K562 (cell line): Measurements from ENCODE around the gene EMC9. TPM values are rescaled to one million over a fixed set of nuclear protein-coding genes. Genes with fewer than 3 reads are reported as not detected.

Source experiments
- ATF1 ChIP-seq, 2 experiments: fragments of 450-650 bp in 1 of 2; IDR thresholded peaks; 2 replicates each; pipeline ENCODE4 v1.6.1; 2016; ENCODE audit warnings: missing compliant biosample characterization in 1 of 2, missing genetic modification characterization in 1 of 2
- ATF7 ChIP-seq: fragments of 450-650 bp; IDR thresholded peaks from 2 replicates; pipeline ENCODE4 v1.7.1; 2014; ENCODE audit warnings: mild to moderate bottlenecking, moderate library complexity
- CEBPG ChIP-seq, 3 experiments: fragments of 200-800 bp in 1 of 3; sonication (Bioruptor generic) in 1 of 3; sonication (generic) in 1 of 3; formaldehyde crosslinking in 1 of 3; IDR thresholded peaks in 2 of 3; conservative IDR thresholded peaks in 1 of 3; 2 replicates each; pipeline versions ENCODE4 v1.6.1 to v1.8.0; 2016 to 2022; ENCODE audit warnings: missing compliant biosample characterization in 2 of 3, missing genetic modification characterization in 2 of 3, mild to moderate bottlenecking in 1 of 3, missing genetic modification reagents in 1 of 3
- MAZ ChIP-seq, 2 experiments: fragments of 450-650 bp in 1 of 2; sonication (generic) in 1 of 2; formaldehyde crosslinking; IDR thresholded peaks in 1 of 2; conservative IDR thresholded peaks in 1 of 2; 2 replicates each; pipeline versions ENCODE4 v1.4.0 to v1.5.0; 2020; ENCODE audit warnings: mild to moderate bottlenecking in 1 of 2, missing genetic modification reagents in 1 of 2
- MED1 ChIP-seq: sonication (generic); formaldehyde crosslinking; IDR thresholded peaks from 2 replicates; pipeline ENCODE4 v1.8.1; 2023; ENCODE audit warnings: missing genetic modification reagents, borderline replicate concordance
- MXI1 ChIP-seq: IDR thresholded peaks from 2 replicates; pipeline ENCODE4 v1.6.1; 2011; ENCODE audit warnings: low read depth, mild to moderate bottlenecking, improper control_type of control experiment, low read length
- NEUROD1 ChIP-seq: fragments of 150-350 bp; IDR thresholded peaks from 2 replicates; pipeline ENCODE4 v1.6.1; 2014; ENCODE audit warnings: borderline replicate concordance, low read length, low read depth; ENCODE audit not compliant: partially characterized antibody
- NR2F6 ChIP-seq: fragments of 450-650 bp; formaldehyde crosslinking; IDR thresholded peaks from 2 replicates; pipeline ENCODE4 v1.4.0; 2020; ENCODE audit warnings: mild to moderate bottlenecking
- OTX1 ChIP-seq: fragments of 450-650 bp; formaldehyde crosslinking; IDR thresholded peaks from 2 replicates; pipeline ENCODE4 v1.4.0; 2022; ENCODE audit warnings: mild to moderate bottlenecking
- POLR3A ChIP-seq: IDR thresholded peaks from 2 replicates; pipeline ENCODE4 v1.6.1; 2011; ENCODE audit warnings: borderline replicate concordance, mild to moderate bottlenecking, moderate library complexity; ENCODE audit not compliant: insufficient read length, insufficient read depth; ENCODE audit errors: extremely low read depth
- RBM34 ChIP-seq: fragments of 200-400 bp; formaldehyde crosslinking; IDR thresholded peaks from 2 replicates; pipeline ENCODE4 v1.6.1; 2018; ENCODE audit warnings: low read length, borderline replicate concordance; ENCODE audit not compliant: insufficient read depth
- SIRT6 ChIP-seq: IDR thresholded peaks from one replicate; pipeline ENCODE4 v1.6.1; 2012; ENCODE audit warnings: low read depth, mild to moderate bottlenecking, control low read depth, inconsistent platforms, low read length, moderate library complexity
- SMARCB1 ChIP-seq: IDR thresholded peaks from 2 replicates; pipeline ENCODE4 v1.6.1; 2011; ENCODE audit warnings: improper control_type of control experiment, low read depth; ENCODE audit not compliant: insufficient read length
- polyA plus RNA-seq, 8 experiments: library from polyadenylated mRNA; depleted of rRNA in 4 of 8; stranded (reverse) in 5 of 8; unstranded in 3 of 8; fragments of >200 nt; fragmentation: Nextera tagmentation in 2 of 8; fragmentation: Illumina TruSeq in 1 of 8; extraction: Ambion mirVana in 2 of 8; extraction: Trizol in 1 of 8; gene quantifications; 2 replicates each; pipeline versions ENCODE4 v1.2.1 to v1.2.3, GENCODE V29; 2011 to 2014; ENCODE audit warnings: inconsistent platforms in 1 of 8, missing spikeins in 1 of 8
- total RNA-seq, 7 experiments: library from RNA; depleted of rRNA in 6 of 7; stranded (reverse); fragments of >200 nt in 6 of 7; fragmentation: Illumina TruSeq in 2 of 7; extraction: Trizol in 2 of 7; gene quantifications; 2 replicates each; pipeline versions ENCODE4 v1.2.1 to v1.2.3, GENCODE V29; 2011 to 2021; ENCODE audit warnings: low replicate concordance in 1 of 7
- TF ChIP-seq, protein P1 (sequence below), 2 experiments: fragments of 450-650 bp; IDR thresholded peaks; 2 replicates each; pipeline ENCODE4 v1.6.1; 2016; ENCODE audit warnings: mild to moderate bottlenecking in 2 of 2, borderline replicate concordance in 1 of 2, low read depth in 1 of 2, moderate library complexity in 1 of 2
- TF ChIP-seq, protein P2 (sequence below): fragments of 450-650 bp; IDR thresholded peaks from 2 replicates; pipeline ENCODE4 v1.6.1; 2016; ENCODE audit warnings: missing biosample characterization, missing genetic modification characterization
- TF ChIP-seq, protein P3 (sequence below): fragments of 250-450 bp; sonication (Bioruptor Pico); IDR thresholded peaks from 2 replicates; pipeline ENCODE4 v1.8.0; 2021; ENCODE audit warnings: moderate library complexity, mild to moderate bottlenecking, inconsistent platforms

EMC9 gene
- total and polyA plus RNA-seq, 9 of the 15 experiments (the other 6 are each of a cell fraction or from before 2014, with no cell fraction given) = 3.1 to 13.2 (median 7.8) TPM

DNA sequence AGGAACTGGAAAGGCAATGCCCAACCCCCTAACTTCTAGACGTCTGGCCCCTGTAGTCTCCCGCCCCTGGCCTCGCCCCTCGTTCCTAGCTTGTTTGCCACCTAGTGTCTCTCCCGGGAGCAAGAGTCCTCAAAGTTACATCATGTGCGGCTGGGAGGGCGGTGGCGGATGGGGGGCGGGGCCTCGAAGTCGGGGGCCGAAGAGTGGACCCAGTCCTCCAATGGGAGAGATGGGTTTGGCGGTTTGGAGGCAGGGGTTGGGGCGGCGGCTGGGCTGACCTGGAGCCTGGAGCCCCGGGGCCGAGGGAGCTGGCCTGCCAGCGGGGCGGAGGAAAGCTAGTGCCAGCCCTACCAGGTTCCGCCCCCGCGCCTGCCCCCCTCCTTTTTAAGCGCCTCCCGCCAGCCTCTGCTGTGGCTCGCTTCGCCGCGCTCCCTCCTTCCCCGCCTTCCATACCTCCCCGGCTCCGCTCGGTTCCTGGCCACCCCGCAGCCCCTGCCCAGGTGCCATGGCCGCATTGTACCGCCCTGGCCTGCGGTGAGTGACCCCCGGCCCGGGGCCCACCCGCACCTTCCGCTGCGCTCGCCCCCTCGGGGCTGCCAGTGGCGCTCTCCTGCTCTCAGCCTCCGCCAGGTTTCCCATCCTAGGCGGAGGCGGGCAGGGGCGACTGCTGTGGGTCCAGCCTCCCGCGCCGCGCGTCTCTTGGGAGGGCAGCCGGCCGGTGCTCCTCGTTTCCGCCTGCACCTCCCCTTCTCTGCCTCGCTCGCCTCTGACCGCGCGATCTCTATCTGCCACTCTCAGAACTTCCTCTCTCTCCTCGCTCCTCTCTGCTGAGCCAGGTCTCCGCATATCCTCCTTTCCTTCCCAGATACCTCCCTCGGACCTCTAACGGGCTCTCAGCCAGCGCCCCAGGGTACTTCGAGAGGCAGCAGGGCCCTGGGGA, 47.2 kb downstream of the EMC9 start, which contains the start of gene PCK2 (continued):
- TF ChIP-seq NR2F6 (no peak), OTX1 (CRISPR knock-in tag) (no peak), NEUROD1 (peak; percentile 36), ATF1 (CRISPR knock-in tag; IDR thresholded peaks at IDR 0.05) (no peak), ATF1 (tag; IDR thresholded peaks at IDR 0.05) (no peak), ATF7 (peak; percentile 39; the same call in 1 of the 2 replicates), MAZ (CRISPR knock-in tag; conservative IDR thresholded peaks at IDR 0.05 in 1 of 2, IDR thresholded peaks at IDR 0.05 in 1 of 2) (peak; percentile 63 to 85; a peak in 3 of 4 replicates), RBM34 (no peak), POLR3A (no peak), MED1 (no peak), SIRT6 (no peak), MXI1 (no peak), CEBPG (CRISPR knock-in tag; IDR thresholded peaks at IDR 0.05) (peak; percentile 98), CEBPG (tag; conservative IDR thresholded peaks at IDR 0.05 in 1 of 2, IDR thresholded peaks at IDR 0.05 in 1 of 2) (peak; percentile 83 to 93), SMARCB1 (no peak)
- TF ChIP-seq, protein P1, sequence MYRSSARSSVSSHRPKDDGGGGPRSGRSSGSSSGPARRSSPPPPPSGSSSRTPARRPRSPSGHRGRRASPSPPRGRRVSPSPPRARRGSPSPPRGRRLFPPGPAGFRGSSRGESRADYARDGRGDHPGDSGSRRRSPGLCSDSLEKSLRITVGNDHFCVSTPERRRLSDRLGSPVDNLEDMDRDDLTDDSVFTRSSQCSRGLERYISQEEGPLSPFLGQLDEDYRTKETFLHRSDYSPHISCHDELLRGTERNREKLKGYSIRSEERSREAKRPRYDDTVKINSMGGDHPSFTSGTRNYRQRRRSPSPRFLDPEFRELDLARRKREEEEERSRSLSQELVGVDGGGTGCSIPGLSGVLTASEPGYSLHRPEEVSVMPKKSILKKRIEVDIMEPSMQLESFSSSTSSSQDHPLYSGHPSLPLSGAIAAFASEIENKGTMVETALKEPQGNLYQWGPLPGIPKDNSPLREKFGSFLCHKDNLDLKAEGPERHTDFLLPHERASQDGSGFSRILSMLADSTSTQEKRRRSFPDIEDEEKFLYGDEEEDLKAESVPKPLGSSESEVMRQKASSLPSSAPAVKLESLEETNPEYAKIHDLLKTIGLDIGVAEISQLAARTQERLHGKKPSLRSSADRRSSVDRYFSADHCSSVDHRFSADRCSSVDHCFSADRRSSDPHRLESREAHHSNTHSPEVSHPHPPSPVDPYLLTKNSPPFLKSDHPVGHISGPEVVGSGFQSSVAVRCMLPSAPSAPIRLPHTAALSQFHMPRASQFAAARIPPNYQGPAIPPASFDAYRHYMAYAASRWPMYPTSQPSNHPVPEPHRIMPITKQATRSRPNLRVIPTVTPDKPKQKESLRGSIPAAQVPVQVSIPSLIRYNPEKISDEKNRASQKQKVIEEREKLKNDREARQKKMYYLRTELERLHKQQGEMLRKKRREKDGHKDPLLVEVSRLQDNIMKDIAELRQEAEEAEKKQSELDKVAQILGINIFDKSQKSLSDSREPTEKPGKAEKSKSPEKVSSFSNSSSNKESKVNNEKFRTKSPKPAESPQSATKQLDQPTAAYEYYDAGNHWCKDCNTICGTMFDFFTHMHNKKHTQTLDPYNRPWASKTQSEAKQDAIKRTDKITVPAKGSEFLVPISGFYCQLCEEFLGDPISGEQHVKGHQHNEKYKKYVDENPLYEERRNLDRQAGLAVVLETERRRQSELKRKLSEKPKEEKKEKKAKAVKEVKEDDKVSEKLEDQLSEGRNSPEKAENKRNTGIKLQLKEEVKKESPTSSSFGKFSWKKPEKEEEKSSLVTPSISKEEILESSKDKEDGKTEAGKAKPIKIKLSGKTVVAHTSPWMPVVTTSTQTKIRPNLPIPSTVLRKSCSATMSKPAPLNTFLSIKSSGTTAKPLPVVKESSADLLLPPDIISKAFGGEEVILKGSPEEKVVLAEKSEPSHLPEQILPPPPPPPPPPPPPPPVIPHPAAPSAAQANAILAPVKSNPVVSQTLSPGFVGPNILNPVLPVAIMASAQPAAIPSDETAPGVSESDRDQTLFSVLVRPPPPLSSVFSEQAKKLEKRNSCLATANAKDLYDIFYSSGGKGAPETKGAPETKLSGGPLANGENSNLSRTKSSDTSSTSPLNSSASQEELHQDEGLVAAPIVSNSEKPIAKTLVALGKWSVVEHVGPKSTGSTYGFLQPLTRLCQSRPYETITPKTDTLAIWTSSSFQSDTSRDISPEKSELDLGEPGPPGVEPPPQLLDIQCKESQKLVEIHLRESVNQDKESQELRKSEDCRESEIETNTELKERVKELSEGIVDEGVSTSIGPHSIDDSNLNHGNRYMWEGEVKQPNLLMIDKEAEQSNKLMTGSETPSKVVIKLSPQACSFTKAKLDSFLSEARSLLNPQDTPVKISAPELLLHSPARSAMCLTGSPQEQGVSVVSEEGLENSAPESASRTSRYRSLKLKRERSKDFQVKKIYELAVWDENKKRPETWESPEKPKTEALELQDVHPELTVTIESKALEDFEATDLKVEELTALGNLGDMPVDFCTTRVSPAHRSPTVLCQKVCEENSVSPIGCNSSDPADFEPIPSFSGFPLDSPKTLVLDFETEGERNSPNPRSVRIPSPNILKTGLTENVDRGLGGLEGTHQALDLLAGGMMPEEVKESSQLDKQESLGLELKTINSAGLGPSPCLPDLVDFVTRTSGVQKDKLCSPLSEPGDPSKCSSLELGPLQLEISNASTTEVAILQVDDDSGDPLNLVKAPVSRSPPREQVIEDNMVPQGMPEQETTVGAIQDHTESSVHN (IDR thresholded peaks at IDR 0.05; ENCODE audit: borderline replicate concordance in 1 of 2, low read depth in 1 of 2) = no peak
- TF ChIP-seq, protein P2, sequence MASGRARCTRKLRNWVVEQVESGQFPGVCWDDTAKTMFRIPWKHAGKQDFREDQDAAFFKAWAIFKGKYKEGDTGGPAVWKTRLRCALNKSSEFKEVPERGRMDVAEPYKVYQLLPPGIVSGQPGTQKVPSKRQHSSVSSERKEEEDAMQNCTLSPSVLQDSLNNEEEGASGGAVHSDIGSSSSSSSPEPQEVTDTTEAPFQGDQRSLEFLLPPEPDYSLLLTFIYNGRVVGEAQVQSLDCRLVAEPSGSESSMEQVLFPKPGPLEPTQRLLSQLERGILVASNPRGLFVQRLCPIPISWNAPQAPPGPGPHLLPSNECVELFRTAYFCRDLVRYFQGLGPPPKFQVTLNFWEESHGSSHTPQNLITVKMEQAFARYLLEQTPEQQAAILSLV (tag) = no peak
- TF ChIP-seq, protein P3, sequence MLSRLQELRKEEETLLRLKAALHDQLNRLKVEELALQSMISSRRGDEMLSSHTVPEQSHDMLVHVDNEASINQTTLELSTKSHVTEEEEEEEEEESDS (CRISPR knock-in tag) = no peak
